ENCODE data around the gene FAM169A.
"Not testable (repeated sequence)": the region's sequence is repeated elsewhere in the genome, so short reads cannot be mapped to it uniquely, and the experiment has no call there.

The FAM169A gene, protein sequence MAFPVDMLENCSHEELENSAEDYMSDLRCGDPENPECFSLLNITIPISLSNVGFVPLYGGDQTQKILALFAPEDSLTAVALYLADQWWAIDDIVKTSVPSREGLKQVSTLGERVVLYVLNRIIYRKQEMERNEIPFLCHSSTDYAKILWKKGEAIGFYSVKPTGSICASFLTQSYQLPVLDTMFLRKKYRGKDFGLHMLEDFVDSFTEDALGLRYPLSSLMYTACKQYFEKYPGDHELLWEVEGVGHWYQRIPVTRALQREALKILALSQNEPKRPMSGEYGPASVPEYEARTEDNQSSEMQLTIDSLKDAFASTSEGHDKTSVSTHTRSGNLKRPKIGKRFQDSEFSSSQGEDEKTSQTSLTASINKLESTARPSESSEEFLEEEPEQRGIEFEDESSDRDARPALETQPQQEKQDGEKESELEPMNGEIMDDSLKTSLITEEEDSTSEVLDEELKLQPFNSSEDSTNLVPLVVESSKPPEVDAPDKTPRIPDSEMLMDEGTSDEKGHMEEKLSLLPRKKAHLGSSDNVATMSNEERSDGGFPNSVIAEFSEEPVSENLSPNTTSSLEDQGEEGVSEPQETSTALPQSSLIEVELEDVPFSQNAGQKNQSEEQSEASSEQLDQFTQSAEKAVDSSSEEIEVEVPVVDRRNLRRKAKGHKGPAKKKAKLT

DNA sequence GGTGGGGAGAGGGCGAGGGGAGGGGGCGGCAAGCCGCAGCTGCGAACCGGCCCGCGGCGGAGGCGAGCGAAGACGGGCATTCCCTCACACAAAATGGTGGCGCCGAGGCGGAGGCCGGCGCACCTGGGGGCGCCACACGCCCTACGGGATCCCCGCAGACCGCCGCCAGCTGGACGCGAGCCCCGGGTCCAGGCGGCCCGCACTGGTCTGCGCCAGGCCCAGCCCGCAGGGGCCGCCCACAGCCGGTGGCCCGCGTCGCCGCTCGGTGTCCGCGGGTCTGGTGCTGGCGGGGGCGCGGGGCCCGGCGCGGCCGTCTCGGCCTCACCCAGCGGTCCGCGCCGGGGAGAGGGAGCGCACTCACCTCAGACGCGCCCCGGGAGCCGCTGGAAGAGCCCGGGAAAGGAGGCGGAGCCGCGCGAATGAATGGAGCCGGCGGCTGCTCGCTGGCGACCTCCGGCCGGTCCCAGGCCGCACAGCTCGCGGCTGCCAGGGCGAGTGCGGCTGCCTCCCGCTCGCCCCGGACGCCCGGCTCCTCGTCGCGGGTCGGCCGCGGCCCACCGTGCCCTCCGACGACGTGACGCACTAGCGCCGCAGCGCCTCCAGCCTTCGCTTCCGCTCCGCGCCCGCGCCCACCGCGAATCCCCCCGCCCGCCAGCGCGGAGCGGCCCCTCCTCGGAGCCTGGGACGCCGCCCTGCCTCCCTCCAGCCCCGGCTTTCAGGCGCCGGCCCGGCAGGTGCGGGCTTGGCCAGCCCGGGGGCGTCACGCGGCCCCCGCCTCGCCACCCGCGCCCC, at the start of gene FAM169A:
Gene FAM169A, minus strand, starts transcription at position 584 of the 792 bp plus-strand sequence. CDS start 24,711 bp downstream, outside the sequence.
- DNase-seq, result peak; percentile 29

DNA sequence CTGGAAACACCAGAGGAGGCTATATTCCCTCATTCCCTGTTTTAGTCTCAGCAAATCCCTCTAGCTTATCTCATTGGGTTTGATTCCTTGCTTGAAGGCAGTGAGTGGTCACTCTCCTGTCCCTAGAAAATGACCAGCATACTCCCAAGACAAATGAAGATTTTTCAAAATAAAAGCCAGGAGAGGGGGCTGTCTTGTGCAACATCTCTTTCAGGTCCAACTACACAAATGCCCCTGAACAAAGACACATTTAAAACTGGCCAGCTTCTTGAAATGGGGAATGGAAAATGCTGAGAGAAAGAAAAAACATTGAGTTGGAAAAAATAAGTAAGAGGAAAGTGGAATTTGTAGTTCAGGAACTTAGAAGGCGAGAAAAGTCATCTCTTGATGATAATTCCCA, 49.3 kb upstream of the FAM169A start:
- no peak for DNase-seq

DNA sequence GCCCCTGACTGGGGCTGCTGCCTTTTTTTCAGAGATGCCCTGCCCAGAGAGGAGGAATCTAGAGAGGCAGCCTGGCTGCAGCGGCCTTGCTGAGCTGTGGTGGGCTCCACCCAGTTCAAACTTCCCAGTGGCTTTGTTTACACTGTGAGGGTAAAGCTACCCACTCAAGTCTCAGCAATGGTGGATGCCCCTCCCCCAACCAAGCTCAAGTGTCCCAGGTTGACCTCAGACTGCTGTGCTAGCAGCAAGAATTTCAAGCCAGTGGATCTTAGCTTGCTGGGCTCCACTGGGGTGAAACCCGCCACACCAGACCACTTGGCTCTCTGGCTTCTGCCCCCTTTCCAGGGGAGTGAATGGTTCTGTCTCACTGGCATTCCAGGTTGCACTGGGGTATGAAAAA, 45.2 kb upstream of the FAM169A start:
- DNase-seq, result not testable (repeated sequence)

DNA sequence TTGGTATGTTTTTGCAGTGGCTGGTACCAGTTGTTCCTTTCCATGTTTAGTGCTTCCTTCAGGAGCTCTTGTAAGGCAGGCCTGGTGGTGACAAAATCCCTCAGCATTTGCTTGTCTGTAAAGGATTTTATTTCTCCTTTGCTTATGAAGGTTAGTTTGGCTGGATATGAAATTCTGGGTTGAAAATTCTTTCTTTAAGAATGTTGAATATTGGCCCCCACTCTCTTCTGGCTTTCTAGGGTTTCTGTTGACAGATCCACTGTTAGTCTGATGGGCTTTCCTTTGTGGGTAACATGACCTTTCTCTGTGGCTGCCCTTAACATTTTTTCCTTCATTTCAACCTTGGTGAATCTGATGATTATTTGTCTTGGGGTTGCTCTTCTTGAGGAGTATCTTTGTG, 43.7 kb upstream of the FAM169A start:
- not testable (repeated sequence) for DNase-seq

DNA sequence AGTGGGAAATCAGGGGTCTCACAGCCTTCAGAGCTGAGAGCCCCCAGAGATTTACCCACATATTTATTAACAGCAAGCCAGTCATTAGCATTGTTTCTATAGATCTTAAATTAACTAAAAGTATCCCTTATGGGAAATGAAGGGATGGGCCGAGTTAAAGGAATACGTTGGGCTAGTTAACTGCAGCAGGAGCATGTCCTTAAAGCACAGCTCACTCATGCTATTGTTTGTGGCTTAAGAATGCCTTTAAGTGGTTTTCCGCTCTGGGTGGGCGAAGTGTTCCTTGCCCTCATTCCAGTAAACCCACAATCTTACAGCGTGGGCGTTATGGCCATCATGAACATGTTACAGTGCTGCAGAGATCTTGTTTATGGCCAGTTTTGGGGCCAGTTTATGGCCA, 42.0 kb upstream of the FAM169A start:
- DNase-seq, result not testable (repeated sequence)

DNA sequence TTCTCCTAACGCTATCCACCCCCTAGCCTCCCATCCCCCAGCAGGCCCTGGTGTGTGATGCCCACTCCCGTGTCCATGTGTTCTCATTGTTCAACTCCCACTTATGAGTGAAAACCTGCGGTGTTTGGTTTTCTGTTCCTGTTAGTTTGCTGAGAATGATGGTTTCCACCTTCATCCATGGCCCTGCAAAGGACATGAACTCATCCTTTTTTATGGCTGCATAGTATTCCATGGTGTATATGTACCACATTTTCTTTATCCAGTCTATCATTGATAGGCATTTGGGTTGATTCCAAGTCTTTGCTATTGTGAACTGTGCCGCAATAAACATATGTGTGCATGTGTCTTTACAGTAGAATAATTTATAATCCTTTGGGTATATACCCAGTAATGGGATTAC, 38.5 kb upstream of the FAM169A start:
- DNase-seq, result not testable (repeated sequence)

DNA sequence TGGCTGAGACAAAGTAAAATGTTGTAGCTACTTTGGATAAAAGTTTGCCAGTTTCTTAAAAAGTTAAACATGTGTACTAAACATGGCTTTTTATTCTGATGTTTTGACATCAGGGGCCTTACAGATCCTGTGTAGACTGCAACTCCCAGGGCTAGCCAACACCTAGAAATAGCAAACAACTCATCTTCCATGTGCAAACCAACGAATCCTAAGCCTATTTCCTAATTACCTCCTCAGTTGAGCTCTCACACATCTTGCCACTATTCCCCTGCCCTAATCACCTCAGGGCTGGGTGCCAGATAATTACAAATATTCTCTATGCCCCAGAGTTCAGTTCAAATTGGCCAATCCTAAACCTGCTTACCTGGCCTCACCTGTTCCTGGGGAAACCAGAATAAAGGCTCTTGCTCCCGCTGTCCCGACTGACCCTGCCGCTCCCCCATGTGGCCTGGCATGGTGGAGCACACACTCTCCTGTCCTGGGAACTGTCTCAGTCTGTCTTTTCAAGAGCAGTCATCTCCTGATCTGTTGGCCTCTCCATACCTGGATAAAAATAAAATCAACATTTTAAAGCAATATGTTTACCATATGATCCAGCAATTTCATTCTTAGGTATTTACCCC, 37.1 kb upstream of the FAM169A start:
- no peak for DNase-seq

DNA sequence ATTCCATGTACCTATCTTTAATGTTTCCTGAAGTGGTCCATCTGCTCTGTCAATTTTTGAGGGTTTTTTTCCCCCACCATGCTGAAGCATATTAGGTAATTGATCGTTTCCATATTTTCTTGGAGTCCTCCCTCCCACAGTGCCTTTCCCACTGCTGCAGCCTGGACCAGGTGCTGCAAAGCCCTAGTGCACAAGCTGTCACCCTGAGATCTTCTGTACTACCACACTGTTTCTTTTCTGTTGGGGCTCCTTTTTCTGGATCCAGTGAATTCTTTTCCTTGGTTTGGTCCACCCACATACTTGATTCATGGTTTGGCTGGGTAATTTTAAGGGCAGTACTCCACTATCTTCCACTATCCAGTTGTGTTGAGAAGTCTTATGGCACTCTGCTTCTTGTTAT, 30.9 kb upstream of the FAM169A start:
- no peak for DNase-seq

DNA sequence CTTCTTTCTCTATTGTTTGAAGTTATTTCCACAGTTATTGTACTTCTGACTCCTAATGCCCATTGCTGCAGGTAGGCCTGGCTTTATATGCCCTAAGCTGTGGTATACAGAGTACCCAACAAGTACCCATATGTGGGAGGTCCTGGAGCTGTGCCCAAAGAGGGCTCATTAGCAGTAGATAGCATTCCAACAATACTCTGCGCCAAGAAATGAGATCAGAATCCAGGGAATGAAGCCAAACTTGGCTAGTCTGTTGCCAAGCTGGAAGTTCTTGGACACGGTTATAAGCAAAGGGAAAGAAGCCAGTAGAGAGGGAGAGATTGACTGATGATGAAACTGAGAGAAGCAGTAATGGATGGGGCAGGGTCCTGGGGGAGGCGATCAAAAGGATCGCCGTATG, 29.7 kb upstream of the FAM169A start:
- no peak for DNase-seq

DNA sequence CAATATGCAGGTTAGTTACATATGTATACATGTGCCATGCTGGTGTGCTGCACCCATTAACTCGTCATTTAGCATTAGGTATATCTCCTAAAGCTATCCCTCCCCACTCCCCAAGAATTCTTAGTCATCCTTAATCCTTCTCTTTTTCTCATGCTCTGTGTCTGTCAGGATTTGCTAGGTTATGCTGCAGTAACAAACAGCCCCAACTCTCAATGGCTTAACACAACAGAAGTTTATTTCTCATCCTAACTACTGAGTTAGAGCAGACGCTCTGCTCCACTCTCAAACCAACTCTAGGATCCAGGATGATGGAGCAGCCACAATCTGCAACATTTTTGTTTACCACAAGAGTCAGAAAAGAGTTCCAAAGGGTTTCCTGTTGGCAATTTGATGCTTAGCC, 28.2 kb upstream of the FAM169A start:
- DNase-seq, result no peak

DNA sequence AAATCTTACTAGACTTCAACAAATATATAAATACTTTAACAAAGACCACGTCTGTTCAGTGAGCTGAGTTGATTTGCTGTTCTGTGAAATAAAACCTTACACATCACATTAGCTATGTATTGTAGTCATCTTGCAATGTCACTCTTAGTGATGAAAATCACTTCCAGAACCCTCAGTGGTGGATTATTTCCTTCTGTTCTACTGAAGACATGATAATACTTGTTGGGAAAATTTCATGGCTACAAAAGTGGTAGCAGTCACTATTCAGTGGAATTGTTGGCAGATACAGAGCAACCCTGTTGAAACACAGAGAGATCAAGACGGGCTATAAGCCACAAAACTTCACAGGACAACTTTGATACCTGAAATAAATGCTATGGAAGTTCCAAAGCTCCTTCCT, 26.7 kb upstream of the FAM169A start:
- DNase-seq, result no peak

DNA sequence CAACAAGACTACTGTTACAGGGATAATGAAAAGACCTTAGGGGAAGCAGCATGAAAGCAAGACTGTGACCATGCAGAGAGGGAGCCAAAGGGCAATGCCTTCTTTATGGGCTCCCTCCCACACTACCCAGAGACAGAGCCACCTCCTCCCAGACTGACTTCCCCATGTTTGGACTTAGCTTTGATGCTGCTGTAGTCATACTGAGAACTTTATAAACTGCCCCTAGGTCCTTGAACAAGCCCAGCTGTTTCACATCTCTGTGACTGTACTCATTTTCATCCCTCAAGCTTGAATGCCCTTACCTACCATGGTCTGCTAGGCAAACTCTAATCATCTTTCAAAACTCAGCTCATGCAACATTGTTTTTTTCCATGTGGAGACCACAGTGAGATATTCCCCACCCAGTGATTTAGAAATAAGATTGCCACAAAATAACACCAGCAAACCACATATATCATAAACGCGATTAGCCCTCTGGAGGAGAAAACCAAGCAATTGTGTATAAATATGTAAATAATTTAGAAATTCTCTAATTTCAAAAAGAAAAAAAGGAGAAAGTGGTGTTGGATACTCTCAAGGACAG, 23.4 kb upstream of the FAM169A start:
- no peak for DNase-seq

DNA sequence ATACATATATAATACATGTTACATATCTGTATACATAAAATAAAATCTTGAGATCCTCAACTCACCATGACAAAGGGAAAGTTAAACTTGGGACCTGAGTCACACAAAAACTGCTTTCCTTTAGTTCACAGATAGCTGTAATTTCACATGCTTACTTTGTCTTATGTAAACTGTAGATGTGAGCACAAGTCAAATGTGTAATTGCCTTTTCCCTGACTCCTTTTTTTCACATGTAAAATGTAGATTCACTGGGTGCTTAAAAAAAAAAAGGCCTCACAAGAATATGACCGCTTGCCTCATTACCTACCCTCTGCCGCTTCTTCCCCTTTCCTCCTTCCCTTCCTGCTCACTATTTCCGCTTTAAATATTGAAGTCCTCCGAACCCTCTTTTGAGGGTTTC, 21.9 kb upstream of the FAM169A start:
- no peak for DNase-seq

DNA sequence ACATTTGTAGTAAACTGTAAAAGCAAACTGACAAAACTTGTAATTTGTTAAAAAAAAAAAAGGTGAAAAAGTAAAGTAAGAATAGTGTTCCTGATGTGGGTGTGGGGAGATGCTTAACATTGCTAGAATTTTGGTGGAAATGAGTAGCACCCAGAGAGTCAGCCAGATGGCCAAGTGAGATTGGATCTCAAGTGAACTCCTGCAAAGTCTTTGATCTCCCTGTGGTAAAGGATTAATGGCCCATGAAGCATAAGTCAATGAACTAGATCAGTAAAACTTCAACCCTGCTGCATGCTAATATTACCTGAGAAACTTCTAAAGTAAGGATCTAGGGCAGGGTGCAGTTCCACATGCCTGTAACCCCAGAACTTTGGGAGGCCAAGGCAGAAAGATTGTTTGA, 19.0 kb upstream of the FAM169A start:
- no peak for DNase-seq

DNA sequence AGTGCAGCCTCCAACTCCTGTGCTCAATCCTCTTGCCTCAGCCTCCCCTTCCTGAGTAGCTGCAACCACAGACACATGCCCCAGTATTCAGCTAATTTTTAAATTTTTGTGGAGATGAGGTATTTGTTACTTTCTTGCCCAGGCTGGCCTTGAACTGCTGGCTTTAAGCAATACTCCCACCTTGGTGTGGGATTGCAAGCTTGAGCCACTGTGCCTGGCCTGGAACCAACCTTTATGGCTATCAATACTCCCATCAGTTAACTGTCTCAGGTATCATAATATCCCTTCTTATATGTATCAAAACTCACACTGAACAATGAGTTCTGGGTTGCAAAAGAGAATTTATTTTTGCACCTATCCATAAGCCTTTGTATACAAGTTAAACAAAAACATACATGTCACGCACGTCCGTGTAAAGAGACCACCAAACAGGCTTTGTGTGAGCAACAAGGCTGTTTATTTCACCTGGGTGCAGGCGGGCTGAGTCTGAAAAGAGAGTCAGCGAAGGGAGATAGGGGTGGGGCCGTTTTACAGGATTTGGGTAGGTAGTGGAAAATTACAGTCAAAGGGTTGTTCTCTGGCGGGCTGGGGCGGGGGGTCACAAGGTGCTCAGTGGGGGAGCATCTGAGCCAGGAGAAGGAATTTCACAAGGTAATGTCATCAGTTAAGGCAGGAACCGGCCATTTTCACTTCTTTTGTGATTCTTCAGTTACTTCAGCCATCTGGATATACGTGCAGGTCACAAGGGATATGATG, 16.4 kb upstream of the FAM169A start:
- not testable (repeated sequence) for DNase-seq

DNA sequence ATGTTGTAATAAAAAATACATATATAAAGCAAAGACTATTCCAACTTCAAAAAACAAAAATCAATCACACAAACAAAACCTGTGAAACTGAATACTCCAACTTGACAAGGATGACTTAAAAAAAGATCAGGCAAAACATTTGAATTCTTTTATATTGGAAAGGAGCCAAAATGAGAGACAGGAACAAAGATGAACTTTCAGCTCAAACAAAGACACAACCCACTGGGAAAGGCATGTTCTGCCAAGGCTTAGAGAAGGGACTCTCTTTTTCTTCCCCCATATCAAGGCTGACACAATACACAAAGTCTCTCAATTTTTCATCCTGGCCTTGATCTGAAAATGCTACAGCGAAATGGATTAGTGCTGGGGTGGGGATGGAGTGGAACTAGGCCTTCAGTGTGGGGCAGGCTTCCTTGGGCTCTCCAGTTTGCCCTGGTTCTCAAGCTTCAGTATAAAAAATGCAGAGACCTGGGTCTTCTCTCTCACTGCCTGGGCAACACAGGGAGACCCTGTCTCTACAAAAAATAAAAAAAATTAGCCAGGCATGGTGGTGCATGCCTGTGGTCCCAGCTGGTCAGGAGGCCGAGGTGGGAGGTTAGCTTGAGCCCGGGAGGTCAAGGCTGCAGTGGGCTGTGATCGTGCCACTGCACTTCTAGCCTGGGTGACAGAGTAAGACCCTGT, 11.6 kb upstream of the FAM169A start:
- DNase-seq, result no peak

DNA sequence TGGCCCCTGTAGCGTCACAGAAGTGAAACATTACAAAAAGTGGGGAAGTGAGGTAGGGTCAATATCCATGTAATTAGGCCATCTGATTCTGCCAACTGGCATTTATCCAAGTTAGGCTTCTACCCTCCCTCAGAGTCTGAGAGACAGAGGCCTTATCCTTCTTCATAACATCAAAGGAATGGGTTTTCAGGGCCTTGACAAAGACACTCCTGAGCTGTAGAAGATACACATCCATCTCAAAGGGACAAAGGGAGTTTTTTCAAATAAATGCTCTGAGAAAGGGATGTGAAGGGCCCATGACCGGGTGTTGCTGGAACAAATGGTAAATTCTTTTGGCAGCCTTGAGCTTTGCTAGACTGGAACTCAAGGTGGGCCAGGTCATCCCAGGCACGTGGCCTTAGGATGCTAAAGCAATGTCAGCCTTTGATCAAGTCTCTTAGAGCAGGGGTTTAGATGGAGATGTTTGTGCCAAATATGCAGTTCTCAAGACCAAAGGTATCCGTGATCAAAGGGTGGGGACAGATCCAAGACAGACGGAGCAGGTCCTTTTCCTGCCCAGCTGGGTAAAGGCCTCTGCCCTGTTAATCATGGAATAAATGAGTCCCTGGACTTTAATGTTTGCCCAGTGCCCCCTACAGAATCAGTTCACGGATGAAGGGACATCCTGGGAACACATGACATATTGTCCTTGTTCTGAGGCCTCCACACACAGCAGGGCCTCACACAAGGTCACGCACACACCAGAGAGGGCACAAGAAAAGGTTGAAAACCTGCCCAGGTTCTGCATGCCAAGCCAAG, 10.0 kb upstream of the FAM169A start:
- no peak for DNase-seq

DNA sequence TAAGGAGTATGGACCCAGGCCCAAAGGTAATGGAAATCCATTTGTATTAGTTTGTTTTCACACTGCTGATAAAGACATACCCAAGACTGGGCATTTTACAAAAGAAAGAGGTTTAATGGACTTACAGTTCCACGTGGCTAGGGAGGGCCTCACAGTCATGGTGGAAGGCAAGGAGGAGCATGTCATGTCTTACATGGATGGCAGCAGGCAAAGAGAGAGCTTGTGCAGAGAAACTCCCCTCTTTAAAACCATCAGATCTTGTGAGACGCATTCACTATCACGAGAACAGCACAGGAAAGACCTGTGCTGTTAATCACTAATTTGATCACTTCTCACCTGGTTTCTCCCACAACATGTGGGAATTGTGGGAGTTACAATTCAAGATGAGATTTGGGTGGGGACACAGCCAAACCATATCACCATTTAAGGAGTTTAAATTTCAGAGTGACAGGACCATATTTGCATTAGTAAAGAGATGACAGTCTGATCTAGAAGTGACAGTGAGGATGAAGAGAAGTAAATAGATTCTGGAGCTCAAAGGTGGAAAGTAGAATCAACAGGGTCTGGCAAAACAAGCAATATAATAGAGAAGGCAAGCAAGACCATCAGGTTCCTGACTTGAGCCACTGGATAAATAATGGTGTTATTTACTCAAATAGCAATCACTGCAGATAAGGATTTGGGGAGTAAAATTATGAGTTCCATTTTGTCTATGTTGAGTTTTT, 7.5 kb upstream of the FAM169A start:
- DNase-seq, result no peak

DNA sequence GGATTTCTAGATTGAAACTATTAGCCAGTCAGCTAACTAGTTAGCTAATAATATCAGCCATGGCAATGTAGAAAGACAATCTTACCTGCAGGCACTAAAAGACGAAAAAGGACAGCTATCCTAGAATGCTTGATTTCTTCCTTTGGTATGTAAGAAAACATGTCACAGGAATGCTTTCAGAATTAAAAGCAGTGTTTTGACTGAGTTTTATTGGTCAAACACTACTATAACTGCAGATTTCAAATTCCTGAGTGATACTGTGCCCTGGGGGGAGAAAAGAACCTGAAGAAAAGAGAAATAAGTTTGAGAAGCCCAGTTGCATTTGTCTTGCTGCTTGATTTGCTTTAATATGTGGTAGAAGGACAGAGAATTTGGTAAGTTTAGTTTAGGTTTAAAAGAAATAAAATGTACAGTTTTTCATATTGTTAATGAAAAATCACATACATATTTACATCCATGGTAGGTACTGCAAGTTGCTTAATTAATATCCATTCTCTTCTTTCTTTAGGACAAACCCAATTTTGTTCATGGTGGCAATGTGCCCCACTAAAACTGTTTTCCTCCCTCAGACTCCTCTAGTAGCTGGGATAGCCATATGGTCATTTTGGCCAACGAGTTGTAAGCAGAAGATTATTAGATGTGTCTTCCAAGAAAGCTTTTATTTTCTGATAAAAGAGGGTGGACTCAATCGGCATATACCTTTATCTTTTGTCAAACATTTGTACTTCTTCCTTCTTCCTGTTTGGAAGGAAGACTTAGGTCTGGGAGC, 4.3 kb upstream of the FAM169A start:
- DNase-seq, result no peak

All from NCI-H2171 (cell line).